Testis (tissue), 3 donors: ENCODE measurements around the gene SERPINB6. TPM values are rescaled to one million over a fixed set of nuclear protein-coding genes. Genes with fewer than 3 reads are reported as not detected.

ENCODE experiments used
- DNase-seq: peaks from one replicate; pipeline ENCODE4 v3.0.0-alpha.2; 2019
- H3K27ac ChIP-seq, 2 donors: fragments of 200-600 bp; sonication (generic); one replicate each; pipeline ENCODE4 v1.5.1; 2019
- H3K27me3 ChIP-seq: fragments of 200-600 bp; sonication (generic); one replicate; pipeline ENCODE4 v1.5.1; 2019
- H3K36me3 ChIP-seq: fragments of 200-600 bp; sonication (generic); one replicate; pipeline ENCODE4 v1.5.1; 2017; ENCODE audit warnings: low read depth; ENCODE audit errors: missing control alignments
- H3K4me1 ChIP-seq: fragments of 200-600 bp; sonication (generic); one replicate; pipeline ENCODE4 v1.5.1; 2019
- H3K4me3 ChIP-seq, 2 donors: fragments of 200-600 bp; sonication (generic); one replicate each; pipeline ENCODE4 v1.5.1; 2017 to 2019
- H3K9me3 ChIP-seq: fragments of 200-600 bp; sonication (generic); one replicate; pipeline ENCODE4 v1.5.1; 2017
- CTCF ChIP-seq, 3 experiments: fragments of 450-650 bp in 2 of 3; fragments of 200-600 bp in 1 of 3; sonication (generic) in 1 of 3; IDR thresholded peaks; one replicate each; pipeline ENCODE4 v1.5.1; 2016 to 2019; ENCODE audit warnings: antibody characterized with exemption in 3 of 3, mild to moderate bottlenecking in 2 of 3, moderate library complexity in 1 of 3
- POLR2A ChIP-seq: fragments of 450-650 bp; IDR thresholded peaks from one replicate; pipeline ENCODE4 v1.6.1; 2017; ENCODE audit warnings: antibody characterized with exemption, mild to moderate bottlenecking, moderate library complexity
- WGBS, 2 donors: methylation state at CpG; one replicate each; pipeline ENCODE4 v1.1.5; 2018; 5-methylcytosine and 5-hydroxymethylcytosine counted together
- intact Hi-C: fragments of 100-400 bp; cut with DNase I; formaldehyde crosslinking; loops from one replicate; pipeline ENCODE4 v1.15.1; 2023; ENCODE audit warnings: low total_unique reads
- polyA plus RNA-seq: library from polyadenylated mRNA; stranded (reverse); fragments of 350-450 nt; fragmentation: Illumina TruSeq; extraction: RNeasy Lipid Tissue Mini Kit (QIAGEN cat#74804); gene quantifications from one replicate; pipeline ENCODE4 v1.2.3, GENCODE V29; 2014; ENCODE audit warnings: low read depth, low replicate concordance; ENCODE audit not compliant: insufficient read depth
- total RNA-seq, 2 donors: library from RNA; depleted of rRNA; stranded (reverse); fragments of >200 nt; gene quantifications; one replicate each; pipeline ENCODE4 v1.2.3, GENCODE V29; 2016

The SERPINB6 gene
- total and polyA plus RNA-seq, 3 donors from 2014 or later, result 203 to 348 (median 281) TPM

GRCh38 chr6:2978923-2979322, 7.6 kb upstream of the SERPINB6 start:
- no peaks in the 10 kb centered on the region for H3K36me3 ChIP-seq
- 57 to 68% methylated on average over 4 of the region's 4 CpGs for WGBS, 2 donors

GRCh38 chr6:2977799-2978590, 6.6 kb upstream of the SERPINB6 start:
- intact Hi-C loops, result no loop called here
- H3K27ac ChIP-seq, result peak overlapping the region in 1 of 2 donors; percentile 17

More at GRCh38 chr6:2978923-2979322, 7.6 kb upstream of the SERPINB6 start:
- TF ChIP-seq CTCF (IDR thresholded peaks at IDR 0.05), result no peak
- no peak for TF ChIP-seq POLR2A
- Histone ChIP-seq H3K27me3 (no peaks in the 10 kb centered on the region), H3K4me1 (peaks cover 22% of the 10 kb centered on the region), H3K9me3 (no peaks in the 10 kb centered on the region), H3K27ac (peak overlapping the region in 1 of 2 donors; percentile 17), H3K4me3 (no peak overlapping the region)
- intact Hi-C loops, result no loop called here
- no peak for DNase-seq

GRCh38 chr6:2977290-2977689, 5.9 kb upstream of the SERPINB6 start:
- no peaks in the 10 kb centered on the region for H3K27me3 ChIP-seq
- intact Hi-C loops, result no loop called here
- no peak for DNase-seq
- no peaks in the 10 kb centered on the region for H3K36me3 ChIP-seq
- H3K4me1 ChIP-seq, result peaks cover 22% of the 10 kb centered on the region
- H3K4me3 ChIP-seq, result no peak overlapping the region
- H3K27ac ChIP-seq, result peak overlapping the region in 1 of 2 donors; percentile 17
- H3K9me3 ChIP-seq, result no peaks in the 10 kb centered on the region
- WGBS, 2 donors, result 79 to 89% methylated on average over 5 of the region's 5 CpGs
- TF ChIP-seq POLR2A (no peak), CTCF (IDR thresholded peaks at IDR 0.05) (no peak)

More at GRCh38 chr6:2977799-2978590, 6.6 kb upstream of the SERPINB6 start:
- Histone ChIP-seq H3K9me3 (no peaks in the 10 kb centered on the region), H3K4me3 (no peak overlapping the region), H3K4me1 (peaks cover 22% of the 10 kb centered on the region), H3K36me3 (no peaks in the 10 kb centered on the region), H3K27me3 (no peaks in the 10 kb centered on the region)
- 60 to 61% methylated on average over 3 of the region's 3 CpGs for WGBS, 2 donors
- DNase-seq, result no peak
- no peak for TF ChIP-seq CTCF (IDR thresholded peaks at IDR 0.05)
- TF ChIP-seq POLR2A, result no peak

- WGBS, 2 donors, result 79 to 82% methylated on average over 7 of the region's 7 CpGs
- no peak for DNase-seq
- TF ChIP-seq POLR2A (no peak), CTCF (IDR thresholded peaks at IDR 0.05) (no peak)
- Histone ChIP-seq H3K27ac (no peak overlapping the region), H3K27me3 (no peaks in the 10 kb centered on the region), H3K4me3 (no peak overlapping the region), H3K4me1 (peaks cover 20% of the 10 kb centered on the region), H3K36me3 (no peaks in the 10 kb centered on the region), H3K9me3 (no peaks in the 10 kb centered on the region)
- intact Hi-C loops, result no loop called here
Measured at GRCh38 chr6:2976571-2977085, 5.3 kb upstream of the SERPINB6 start.
